Stimulated activated CD8-positive, alpha-beta memory T cell treated with anti-CD3 and anti-CD28 coated beads, Interleukin-15, amount 100 ng/mL, for 4 hours (primary cell): Measurements from ENCODE around the gene DDR1.
"Not testable (repeated sequence)": the region's sequence is repeated elsewhere in the genome, so short reads cannot be mapped to it uniquely, and the experiment has no call there.

ENCODE experiments used
- DNase-seq, 2 donors: peaks; one replicate each; pipeline ENCODE4 v3.0.0-alpha.2; 2020; ENCODE audit warnings: low read depth in 2 of 2

The DDR1 gene

GRCh38 chr6:30894381-30894780 lies 10.1 kb downstream of the DDR1 start:
- no peak for DNase-seq

- DNase-seq, result no peak
Observed at GRCh38 chr6:30894935-30895334, 10.6 kb downstream of the DDR1 start.

- DNase-seq, result no peak
Observed at GRCh38 chr6:30895343-30895742, 11.0 kb downstream of the DDR1 start.

- no peak for DNase-seq
Observed at GRCh38 chr6:30896541-30896940, 12.2 kb downstream of the DDR1 start.

- no peak for DNase-seq
Observed at GRCh38 chr6:30897882-30898281, 13.6 kb downstream of the DDR1 start.

GRCh38 chr6:30898750-30899360 lies 14.5 kb downstream of the DDR1 start:
- DNase-seq, result no peak

GRCh38 chr6:30900863-30901417 lies 16.6 kb downstream of the DDR1 start:
- no peak for DNase-seq

- DNase-seq, result no peak
Observed at GRCh38 chr6:30901436-30901835, 17.1 kb downstream of the DDR1 start.

- DNase-seq, result not testable (repeated sequence)
Observed at GRCh38 chr6:30902196-30902595, 17.9 kb downstream of the DDR1 start.

- DNase-seq, result no peak
Observed at GRCh38 chr6:30902709-30903108, 18.4 kb downstream of the DDR1 start.

- no peak for DNase-seq
Observed at GRCh38 chr6:30903236-30903635, 18.9 kb downstream of the DDR1 start.

GRCh38 chr6:30907290-30907757 lies 23.0 kb downstream of the DDR1 start:
- not testable (repeated sequence) for DNase-seq

- peak; percentile 86 to 95 for DNase-seq
Observed at GRCh38 chr6:30907758-30908591, 23.7 kb downstream of the DDR1 start, which contains the start of gene GTF2H4. TSS of gene GTF2H4 (plus strand) at chr6:30908207.

GRCh38 chr6:30908700-30909099 lies 24.4 kb downstream of the DDR1 start:
- DNase-seq, result no peak

GRCh38 chr6:30910473-30910872 lies 26.2 kb downstream of the DDR1 start:
- DNase-seq, result not testable (repeated sequence)

- DNase-seq, result no peak
Observed at GRCh38 chr6:30912746-30913520, 28.6 kb downstream of the DDR1 start.

- no peak for DNase-seq
Observed at GRCh38 chr6:30913721-30914075, 29.4 kb downstream of the DDR1 start.

GRCh38 chr6:30914076-30914853 lies 29.9 kb downstream of the DDR1 start, which contains the start of gene VARS2:
TSS of gene VARS2 (plus strand) at chr6:30914238. CDS start at chr6:30914837, 599 bp downstream.
- DNase-seq, result peak; percentile 71 to 79

- no peak for DNase-seq
Observed at GRCh38 chr6:30914854-30915590, 30.7 kb downstream of the DDR1 start.

GRCh38 chr6:30915591-30915946 lies 31.2 kb downstream of the DDR1 start:
- DNase-seq, result no peak

GRCh38 chr6:30917041-30917440 lies 32.7 kb downstream of the DDR1 start:
- no peak for DNase-seq
